ENCODE data around the gene WT1.

The WT1 gene

GRCh38 chr11:32437495-32438345, 2.4 kb upstream of the WT1 start:
- no peak for DNase-seq

GRCh38 chr11:32436751-32437494, 1.6 kb upstream of the WT1 start:
- DNase-seq = no peak

- DNase-seq = peak; percentile 36
Observed at GRCh38 chr11:32435942-32436750, 807 bp upstream of the WT1 start.

GRCh38 chr11:32435152-32435480, 223 bp downstream of the WT1 start:
- DNase-seq = peak; percentile 37

- peak; percentile 13 for DNase-seq
Observed at GRCh38 chr11:32434356-32435151, 785 bp downstream of the WT1 start.

GRCh38 chr11:32433914-32434355, 1.4 kb downstream of the WT1 start:
- DNase-seq = no peak

GRCh38 chr11:32433101-32433913, 2.0 kb downstream of the WT1 start:
- no peak for DNase-seq

GRCh38 chr11:32432565-32432964, 2.8 kb downstream of the WT1 start:
- DNase-seq = no peak

GRCh38 chr11:32430568-32431381, 4.6 kb downstream of the WT1 start:
- peak; percentile 20 for DNase-seq

GRCh38 chr11:32429477-32429876, 5.9 kb downstream of the WT1 start:
- DNase-seq = no peak

GRCh38 chr11:32428665-32429303, 6.6 kb downstream of the WT1 start:
- no peak for DNase-seq

GRCh38 chr11:32427935-32428664, 7.2 kb downstream of the WT1 start:
- no peak for DNase-seq

- DNase-seq = no peak
Observed at GRCh38 chr11:32427616-32427934, 7.8 kb downstream of the WT1 start.

GRCh38 chr11:32426819-32427615, 8.3 kb downstream of the WT1 start:
- DNase-seq = no peak

- DNase-seq = no peak
Observed at GRCh38 chr11:32426192-32426591, 9.1 kb downstream of the WT1 start.

GRCh38 chr11:32425761-32426160, 9.6 kb downstream of the WT1 start:
- DNase-seq = no peak

- no peak for DNase-seq
Observed at GRCh38 chr11:32422545-32422944, 12.8 kb downstream of the WT1 start.

- no peak for DNase-seq
Observed at GRCh38 chr11:32421992-32422391, 13.3 kb downstream of the WT1 start.

Data from suppressor macrophage treated with lipopolysaccharide for 4 hours (primary cell).